Measurements from ENCODE around the gene PNPO. TPM values are rescaled to one million over a fixed set of nuclear protein-coding genes. Genes with fewer than 3 reads are reported as not detected.
"Not testable (repeated sequence)": the region's sequence is repeated elsewhere in the genome, so short reads cannot be mapped to it uniquely, and the experiment has no call there.

PNPO gene
- polyA plus RNA-seq, 1 donor from 2014 or later = 1.7 TPM

DNA sequence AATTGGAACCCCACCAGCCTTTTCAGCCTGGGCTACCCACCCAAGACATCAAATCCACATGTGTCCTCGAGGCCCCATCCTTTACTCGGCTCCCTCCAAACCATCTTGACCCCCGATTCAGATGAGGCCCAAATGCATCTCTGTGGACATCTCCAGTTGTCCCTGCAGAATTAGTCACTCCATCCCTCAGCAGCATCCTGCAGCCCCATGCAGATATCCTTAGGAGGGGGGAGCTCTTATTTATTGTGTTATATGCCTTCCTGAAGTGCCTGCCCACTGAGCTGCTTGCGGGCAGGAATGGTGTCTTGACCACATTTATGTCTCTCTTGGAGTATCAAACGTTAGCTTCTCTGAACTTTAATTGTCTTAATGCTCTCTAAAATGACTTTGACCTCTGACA lies 45.1 kb downstream of the PNPO start:
- H3K4me2 ChIP-seq (ENCODE audit: low read length) = no peak overlapping the region
- no peaks in the 10 kb centered on the region for H3F3A ChIP-seq (ENCODE audit: insufficient read depth, low read length, poor library complexity, severe bottlenecking)
- TF ChIP-seq EP300 (conservative IDR thresholded peaks at IDR 0.05; ENCODE audit: poor library complexity, severe bottlenecking) (no peak), MXI1 (conservative IDR thresholded peaks at IDR 0.05; ENCODE audit: poor library complexity, severe bottlenecking) (no peak), TAF1 (IDR thresholded peaks at IDR 0.05; ENCODE audit: low read depth) (no peak), REST (IDR thresholded peaks at IDR 0.05; ENCODE audit: borderline replicate concordance) (no peak), RAD21 (conservative IDR thresholded peaks at IDR 0.05) (no peak), EZH2 (IDR thresholded peaks at IDR 0.05; ENCODE audit: borderline replicate concordance, insufficient read depth, low read length, poor library complexity, severe bottlenecking) (no peak), SMC3 (conservative IDR thresholded peaks at IDR 0.05; ENCODE audit: poor library complexity) (no peak), POLR2AphosphoS5 (IDR thresholded peaks at IDR 0.05) (no peak)
- TF ChIP-seq, protein P1, sequence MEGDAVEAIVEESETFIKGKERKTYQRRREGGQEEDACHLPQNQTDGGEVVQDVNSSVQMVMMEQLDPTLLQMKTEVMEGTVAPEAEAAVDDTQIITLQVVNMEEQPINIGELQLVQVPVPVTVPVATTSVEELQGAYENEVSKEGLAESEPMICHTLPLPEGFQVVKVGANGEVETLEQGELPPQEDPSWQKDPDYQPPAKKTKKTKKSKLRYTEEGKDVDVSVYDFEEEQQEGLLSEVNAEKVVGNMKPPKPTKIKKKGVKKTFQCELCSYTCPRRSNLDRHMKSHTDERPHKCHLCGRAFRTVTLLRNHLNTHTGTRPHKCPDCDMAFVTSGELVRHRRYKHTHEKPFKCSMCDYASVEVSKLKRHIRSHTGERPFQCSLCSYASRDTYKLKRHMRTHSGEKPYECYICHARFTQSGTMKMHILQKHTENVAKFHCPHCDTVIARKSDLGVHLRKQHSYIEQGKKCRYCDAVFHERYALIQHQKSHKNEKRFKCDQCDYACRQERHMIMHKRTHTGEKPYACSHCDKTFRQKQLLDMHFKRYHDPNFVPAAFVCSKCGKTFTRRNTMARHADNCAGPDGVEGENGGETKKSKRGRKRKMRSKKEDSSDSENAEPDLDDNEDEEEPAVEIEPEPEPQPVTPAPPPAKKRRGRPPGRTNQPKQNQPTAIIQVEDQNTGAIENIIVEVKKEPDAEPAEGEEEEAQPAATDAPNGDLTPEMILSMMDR (IDR thresholded peaks at IDR 0.05; ENCODE audit: poor library complexity, severe bottlenecking) = no peak
- no peaks in the 10 kb centered on the region for H3K27me3 ChIP-seq (ENCODE audit: insufficient read depth, low read depth, low read length)
- no peaks in the 10 kb centered on the region for H3K9me2 ChIP-seq (ENCODE audit: insufficient read depth, low read length)
- no peak overlapping the region for H3K27ac ChIP-seq (ENCODE audit: low read length)
- no peaks in the 10 kb centered on the region for H3K79me2 ChIP-seq (replicated peaks; ENCODE audit: insufficient read depth, low read length)
- H3K36me3 ChIP-seq (ENCODE audit: insufficient read depth, low read length) = no peaks in the 10 kb centered on the region
- H3K9me3 ChIP-seq (ENCODE audit: low read length) = no peaks in the 10 kb centered on the region
- H3K9ac ChIP-seq (ENCODE audit: low read length) = no peak overlapping the region
- H2AFZ ChIP-seq (ENCODE audit: low read depth, low read length) = no peak overlapping the region
- no peak overlapping the region for H3K4me3 ChIP-seq (ENCODE audit: low read length)
- H4K20me1 ChIP-seq (ENCODE audit: insufficient read depth) = no peaks in the 10 kb centered on the region

GRCh38 chr17:47987240-47987835 lies 46.0 kb downstream of the PNPO start:
- Histone ChIP-seq H4K20me1 (ENCODE audit: insufficient read depth) (no peaks in the 10 kb centered on the region), H2AFZ (ENCODE audit: low read depth, low read length) (no peak overlapping the region), H3K9me3 (ENCODE audit: low read length) (no peaks in the 10 kb centered on the region), H3K9me2 (ENCODE audit: insufficient read depth, low read length) (no peaks in the 10 kb centered on the region), H3K79me2 (replicated peaks; ENCODE audit: insufficient read depth, low read length) (no peaks in the 10 kb centered on the region), H3K27me3 (ENCODE audit: insufficient read depth, low read depth, low read length) (no peaks in the 10 kb centered on the region), H3K27ac (ENCODE audit: low read length) (no peak overlapping the region), H3F3A (ENCODE audit: insufficient read depth, low read length, poor library complexity, severe bottlenecking) (no peaks in the 10 kb centered on the region), H3K9ac (ENCODE audit: low read length) (no peak overlapping the region), H3K36me3 (ENCODE audit: insufficient read depth, low read length) (no peaks in the 10 kb centered on the region), H3K4me3 (ENCODE audit: low read length) (no peak overlapping the region), H3K4me2 (ENCODE audit: low read length) (no peak overlapping the region)
- TF ChIP-seq POLR2AphosphoS5 (IDR thresholded peaks at IDR 0.05) (no peak), EP300 (conservative IDR thresholded peaks at IDR 0.05; ENCODE audit: poor library complexity, severe bottlenecking) (no peak), SMC3 (conservative IDR thresholded peaks at IDR 0.05; ENCODE audit: poor library complexity) (no peak), REST (IDR thresholded peaks at IDR 0.05; ENCODE audit: borderline replicate concordance) (no peak), MXI1 (conservative IDR thresholded peaks at IDR 0.05; ENCODE audit: poor library complexity, severe bottlenecking) (no peak), TAF1 (IDR thresholded peaks at IDR 0.05; ENCODE audit: low read depth) (no peak), EZH2 (IDR thresholded peaks at IDR 0.05; ENCODE audit: borderline replicate concordance, insufficient read depth, low read length, poor library complexity, severe bottlenecking) (no peak), RAD21 (conservative IDR thresholded peaks at IDR 0.05) (no peak)
- TF ChIP-seq, protein P1 (IDR thresholded peaks at IDR 0.05; ENCODE audit: poor library complexity, severe bottlenecking) = no peak

- H3K9me3 ChIP-seq (ENCODE audit: low read length); H3K9me2 ChIP-seq (ENCODE audit: insufficient read depth, low read length); H3F3A ChIP-seq (ENCODE audit: insufficient read depth, low read length, poor library complexity, severe bottlenecking); H3K9ac ChIP-seq (ENCODE audit: low read length); H2AFZ ChIP-seq (ENCODE audit: low read depth, low read length); H3K36me3 ChIP-seq (ENCODE audit: insufficient read depth, low read length); H3K27me3 ChIP-seq (ENCODE audit: insufficient read depth, low read depth, low read length); H3K79me2 ChIP-seq (replicated peaks; ENCODE audit: insufficient read depth, low read length); H4K20me1 ChIP-seq (ENCODE audit: insufficient read depth); H3K4me2 ChIP-seq (ENCODE audit: low read length): not testable (repeated sequence)
- Histone ChIP-seq H3K4me3 (ENCODE audit: low read length) (peak overlapping the region; percentile 40), H3K27ac (ENCODE audit: low read length) (peak overlapping the region; percentile 69)
Observed at GRCh38 chr17:47988445-47988844, 47.1 kb downstream of the PNPO start.

Measured in neural cell (in vitro differentiated cells).